SH-SY5Y (cell line): Measurements from ENCODE around the gene SLC13A3.

ENCODE experiments used
- GATA2 ChIP-seq: IDR thresholded peaks from 2 replicates; pipeline ENCODE4 v1.6.1; 2011; ENCODE audit warnings: mild to moderate bottlenecking, low read depth, low read length
- GATA3 ChIP-seq: IDR thresholded peaks from 2 replicates; pipeline ENCODE4 v1.6.1; 2011; ENCODE audit warnings: low read depth, mild to moderate bottlenecking, low read length, moderate library complexity

DNA sequence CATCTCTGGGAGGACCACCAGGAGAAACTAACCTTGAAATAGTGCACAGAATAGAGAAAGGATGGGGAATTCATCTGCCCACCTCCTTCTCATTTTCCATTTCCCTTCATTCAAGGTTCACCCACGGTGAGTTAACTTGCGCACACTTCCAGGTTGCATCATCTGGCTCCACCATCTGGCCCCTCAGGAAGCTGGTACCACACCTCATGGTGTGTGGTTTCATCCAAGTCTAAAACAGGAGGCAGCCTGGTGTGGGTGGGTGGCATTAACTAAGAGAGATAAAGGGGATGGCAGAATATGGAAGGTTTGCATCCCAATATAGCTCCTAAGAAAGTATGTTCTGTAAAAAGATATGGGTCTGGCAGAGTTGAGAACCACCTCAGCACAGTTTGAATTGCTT is 141.7 kb downstream of the SLC13A3 start:
- TF ChIP-seq GATA2, result no peak
- TF ChIP-seq GATA3, result no peak
